Measurements from ENCODE around the gene DDAH2. TPM values are rescaled to one million over a fixed set of nuclear protein-coding genes. Genes with fewer than 3 reads are reported as not detected.

The DDAH2 gene
- total RNA-seq, 1 donor from 2014 or later = 150 TPM

DNA sequence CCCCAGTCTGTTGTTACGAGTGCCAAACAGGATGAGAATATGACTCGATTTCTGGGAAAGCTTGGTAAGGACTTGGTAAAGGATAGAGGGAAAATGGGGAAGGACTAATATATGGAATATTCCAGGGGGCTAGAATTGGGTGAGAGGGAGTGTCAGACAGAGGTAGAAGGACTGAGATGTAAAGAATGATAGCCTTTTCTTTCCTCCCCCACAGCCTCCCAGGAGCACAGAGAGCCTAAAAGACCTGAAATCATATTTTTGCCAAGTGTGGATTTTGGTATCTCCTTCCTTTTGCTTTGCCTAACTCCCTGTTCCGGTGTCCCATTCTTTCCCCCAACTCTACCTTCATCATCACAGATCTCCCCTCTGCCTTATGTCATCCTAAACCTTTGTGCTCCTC, 13.8 kb upstream of the DDAH2 start:
- Histone ChIP-seq H3K4me3 (no peak overlapping the region), H3K27me3 (no peaks in the 10 kb centered on the region), H3K36me3 (no peaks in the 10 kb centered on the region), H3K9me3 (no peaks in the 10 kb centered on the region), H3K27ac (no peak overlapping the region), H3K4me1 (peaks cover 5 to 15% of the 10 kb centered on the region in 2 donors)
- intact Hi-C loops (cut with DNase I) = no loop called here
- TF ChIP-seq, protein P1, sequence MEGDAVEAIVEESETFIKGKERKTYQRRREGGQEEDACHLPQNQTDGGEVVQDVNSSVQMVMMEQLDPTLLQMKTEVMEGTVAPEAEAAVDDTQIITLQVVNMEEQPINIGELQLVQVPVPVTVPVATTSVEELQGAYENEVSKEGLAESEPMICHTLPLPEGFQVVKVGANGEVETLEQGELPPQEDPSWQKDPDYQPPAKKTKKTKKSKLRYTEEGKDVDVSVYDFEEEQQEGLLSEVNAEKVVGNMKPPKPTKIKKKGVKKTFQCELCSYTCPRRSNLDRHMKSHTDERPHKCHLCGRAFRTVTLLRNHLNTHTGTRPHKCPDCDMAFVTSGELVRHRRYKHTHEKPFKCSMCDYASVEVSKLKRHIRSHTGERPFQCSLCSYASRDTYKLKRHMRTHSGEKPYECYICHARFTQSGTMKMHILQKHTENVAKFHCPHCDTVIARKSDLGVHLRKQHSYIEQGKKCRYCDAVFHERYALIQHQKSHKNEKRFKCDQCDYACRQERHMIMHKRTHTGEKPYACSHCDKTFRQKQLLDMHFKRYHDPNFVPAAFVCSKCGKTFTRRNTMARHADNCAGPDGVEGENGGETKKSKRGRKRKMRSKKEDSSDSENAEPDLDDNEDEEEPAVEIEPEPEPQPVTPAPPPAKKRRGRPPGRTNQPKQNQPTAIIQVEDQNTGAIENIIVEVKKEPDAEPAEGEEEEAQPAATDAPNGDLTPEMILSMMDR (IDR thresholded peaks at IDR 0.05) = no peak
- no peak for DNase-seq (ENCODE audit: low spot score in 2 of 2)

DNA sequence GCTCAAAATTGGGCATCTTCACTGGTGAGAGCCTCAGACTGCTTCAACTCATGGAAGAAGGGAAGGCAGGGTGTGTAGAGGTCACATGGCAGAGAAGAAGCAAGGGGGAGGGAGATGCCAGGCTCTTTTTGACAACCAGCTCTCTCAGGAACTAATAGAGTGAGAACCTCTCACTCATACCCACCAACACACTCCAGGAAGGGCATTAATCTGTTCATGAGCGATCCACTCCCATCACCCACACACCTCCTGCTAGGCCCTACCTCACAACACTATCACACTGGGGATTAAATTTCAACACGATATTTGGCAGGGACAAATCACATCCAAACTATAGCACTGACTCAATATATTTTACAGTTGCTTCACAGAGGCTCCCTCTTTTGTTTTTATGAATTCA, 12.7 kb upstream of the DDAH2 start:
- TF ChIP-seq, protein P1 (IDR thresholded peaks at IDR 0.05) = no peak
- no peaks in the 10 kb centered on the region for H3K9me3 ChIP-seq
- DNase-seq (ENCODE audit: low spot score in 2 of 2) = no peak
- no peak overlapping the region for H3K27ac ChIP-seq
- peaks cover 8 to 20% of the 10 kb centered on the region in 2 donors for H3K4me1 ChIP-seq
- H3K4me3 ChIP-seq = no peak overlapping the region
- intact Hi-C loops (cut with DNase I) = no loop called here
- H3K27me3 ChIP-seq = no peaks in the 10 kb centered on the region
- no peaks in the 10 kb centered on the region for H3K36me3 ChIP-seq

DNA sequence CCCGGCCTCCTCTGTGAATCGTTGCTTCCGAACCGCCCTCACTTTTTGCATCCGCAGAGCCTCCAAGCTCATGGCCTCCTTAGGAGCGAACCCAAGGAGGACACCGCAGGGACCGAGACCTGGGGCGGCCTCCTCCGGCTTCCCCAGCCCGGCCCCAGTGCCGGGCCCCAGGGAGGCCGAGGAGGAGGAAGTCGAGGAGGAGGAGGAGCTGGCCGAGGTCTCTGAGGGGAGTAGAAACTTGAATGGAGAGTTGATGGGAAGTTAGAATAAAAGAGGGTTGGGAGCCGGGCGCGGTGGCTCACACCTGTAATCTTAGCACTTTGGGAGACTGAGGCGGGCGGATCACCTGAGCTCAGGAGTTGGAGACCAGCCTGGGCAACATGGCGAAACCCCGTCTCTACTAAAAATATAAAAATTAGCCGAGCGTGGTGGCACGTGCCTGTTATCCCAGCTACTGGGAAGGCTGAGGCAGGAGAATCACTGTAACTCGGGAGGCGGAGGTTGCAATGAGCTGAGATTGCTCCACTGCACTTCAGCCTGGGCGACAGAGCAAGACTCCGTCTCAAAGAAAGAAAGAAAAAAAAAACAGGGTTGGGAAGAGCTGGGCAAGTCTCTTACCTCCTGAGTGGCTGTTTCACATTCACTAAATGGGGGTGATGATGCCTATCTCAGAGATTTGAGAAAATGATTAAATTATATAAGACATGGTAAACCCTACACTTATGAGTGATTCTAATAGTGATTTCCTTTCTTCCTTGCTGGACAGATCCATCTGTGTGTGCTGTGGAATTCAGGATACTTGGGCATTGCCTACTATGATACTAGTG, 11.5 kb upstream of the DDAH2 start:
- TF ChIP-seq, protein P1 (IDR thresholded peaks at IDR 0.05) = no peak
- peak overlapping the region; percentile 61 to 73 for H3K4me3 ChIP-seq
- DNase-seq (ENCODE audit: low spot score in 2 of 2) = no peak
- H3K9me3 ChIP-seq = no peaks in the 10 kb centered on the region
- no peaks in the 10 kb centered on the region for H3K36me3 ChIP-seq
- peaks cover 9 to 23% of the 10 kb centered on the region in 2 donors for H3K4me1 ChIP-seq
- intact Hi-C loops (cut with DNase I) = no loop called here
- no peaks in the 10 kb centered on the region for H3K27me3 ChIP-seq
- peak overlapping the region in 1 of 2 donors; percentile 19 for H3K27ac ChIP-seq

DNA sequence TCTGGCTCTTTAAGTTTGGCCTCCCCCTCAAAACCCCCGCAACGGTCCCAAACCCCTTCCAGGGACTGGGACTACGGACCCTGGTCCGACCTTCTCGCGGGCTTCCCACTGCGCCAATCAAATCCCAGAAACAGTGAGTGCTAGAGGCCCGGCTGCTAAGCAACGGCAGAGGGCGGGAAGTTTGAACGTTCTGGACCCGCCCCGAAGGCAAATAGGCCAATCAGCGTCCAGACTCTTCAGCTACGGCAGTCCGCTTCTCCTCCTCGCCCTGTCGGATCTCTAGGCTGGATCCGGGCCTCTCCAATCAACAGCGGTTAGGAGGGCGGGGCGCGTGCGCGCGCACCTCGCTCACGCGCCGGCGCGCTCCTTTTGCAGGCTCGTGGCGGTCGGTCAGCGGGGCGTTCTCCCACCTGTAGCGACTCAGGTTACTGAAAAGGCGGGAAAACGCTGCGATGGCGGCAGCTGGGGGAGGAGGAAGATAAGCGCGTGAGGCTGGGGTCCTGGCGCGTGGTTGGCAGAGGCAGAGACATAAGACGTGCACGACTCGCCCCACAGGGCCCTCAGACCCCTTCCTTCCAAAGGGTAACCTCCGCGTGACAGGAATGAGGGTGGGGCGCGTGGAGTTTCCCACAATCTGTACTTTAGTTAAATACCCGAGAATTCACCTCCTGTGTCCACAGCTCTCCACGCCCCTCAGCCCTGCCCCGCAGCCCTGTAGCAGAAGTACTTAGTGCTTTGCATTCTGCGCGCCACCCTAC, 10.7 kb upstream of the DDAH2 start, which contains the start of gene MSH5:
TSS of gene MSH5 (plus strand) at position 367 of the 758 bp plus-strand sequence. CDS start 462 bp downstream, outside the sequence.
- intact Hi-C loops (cut with DNase I) = loop anchor here (1.0 to 10.0 kb wide), 2 partner anchors 11 to 415 kb away; partner anchors contain the start of genes DDAH2, PPT2 and PRRT1
- DNase-seq (ENCODE audit: low spot score in 2 of 2) = peak; percentile 96 to 99
- peak within 1 kb of the TSS; percentile 61 to 73 for H3K4me3 ChIP-seq
- no peaks in the 10 kb centered on the region for H3K27me3 ChIP-seq
- no peaks in the 10 kb centered on the region for H3K9me3 ChIP-seq
- peak within 1 kb of the TSS; percentile 56 to 94 for H3K27ac ChIP-seq
- TF ChIP-seq, protein P1 (IDR thresholded peaks at IDR 0.05) = no peak
- no peaks in the 10 kb centered on the region for H3K36me3 ChIP-seq
- H3K4me1 ChIP-seq = peaks cover 9 to 23% of the 10 kb centered on the region in 2 donors

DNA sequence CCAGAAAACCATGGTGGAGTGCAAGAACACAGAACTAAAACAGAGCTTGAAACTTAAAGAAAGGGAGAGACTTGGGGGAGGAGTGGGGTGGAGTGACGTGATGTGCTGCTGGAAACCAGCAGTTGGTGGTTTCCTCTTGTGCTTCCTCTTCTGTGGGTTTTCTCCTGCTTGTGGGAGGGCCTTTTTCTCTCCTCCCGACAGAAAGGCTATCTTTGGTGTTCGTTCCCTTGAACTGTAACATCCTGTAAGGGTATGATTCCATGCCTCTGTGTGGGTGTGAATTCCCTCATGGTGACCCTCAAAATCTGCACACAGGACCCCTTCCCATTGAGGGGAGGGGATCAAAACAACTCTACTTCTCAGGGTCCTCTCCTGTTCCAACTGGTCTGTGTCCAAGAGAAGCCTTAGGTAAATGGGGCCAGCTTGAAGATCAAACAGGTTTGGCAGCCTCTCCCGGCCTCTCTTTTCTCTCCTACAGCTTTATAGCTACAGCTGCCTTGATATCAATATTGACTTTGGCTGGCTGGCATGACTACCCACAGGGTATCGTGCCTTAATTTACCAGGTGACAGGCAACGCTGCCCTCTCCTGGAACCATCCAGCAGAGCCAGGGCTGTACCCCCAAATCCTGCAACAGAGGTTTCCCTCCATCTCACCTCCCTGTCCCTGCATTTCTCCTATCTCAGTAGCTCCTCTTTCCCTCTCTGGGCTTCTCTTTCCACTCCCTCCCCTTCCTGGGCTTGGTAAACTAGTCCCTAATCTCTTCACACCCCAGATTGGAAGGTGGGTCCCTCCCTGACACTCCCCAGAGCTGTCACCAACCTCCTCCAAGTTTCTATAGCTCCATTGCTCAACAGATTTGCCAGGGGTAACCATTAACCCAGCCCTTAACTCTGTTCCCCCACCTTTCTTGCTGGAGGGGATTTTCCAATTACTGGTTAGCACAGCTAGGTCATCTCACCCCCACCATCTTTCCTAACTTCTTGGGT, 9.2 kb upstream of the DDAH2 start:
- Histone ChIP-seq H3K4me3 (peak overlapping the region in 1 of 2 donors; percentile 18), H3K27ac (peak overlapping the region; percentile 59 to 94), H3K27me3 (no peaks in the 10 kb centered on the region), H3K4me1 (peaks cover 20 to 35% of the 10 kb centered on the region in 2 donors), H3K36me3 (peaks cover 9% of the 10 kb centered on the region in 2 donors), H3K9me3 (no peaks in the 10 kb centered on the region)
- peak in 1 of 2 donors; percentile 75 for DNase-seq (ENCODE audit: low spot score in 2 of 2)
- TF ChIP-seq, protein P1 (IDR thresholded peaks at IDR 0.05) = no peak
- intact Hi-C loops (cut with DNase I) = loop anchor here (2.0 to 10.0 kb wide), 2 partner anchors 35 to 417 kb away; partner anchors contain the start of genes ABHD16A, PPT2 and PRRT1
